NOMO-1 (cell line): Measurements from ENCODE around the gene SMYD3.
"Not testable (repeated sequence)": the region's sequence is repeated elsewhere in the genome, so short reads cannot be mapped to it uniquely, and the experiment has no call there.

ENCODE experiments used
- DNase-seq, 2 experiments: peaks; one replicate each; lab custom pipeline; 2025; ENCODE audit not compliant: unreplicated experiment in 2 of 2; lab: John Stamatoyannopoulos, UW

SMYD3 gene

GRCh38 chr1:245716561-245716960 lies 790.5 kb downstream of the SMYD3 start:
- DNase-seq = no peak

DNA sequence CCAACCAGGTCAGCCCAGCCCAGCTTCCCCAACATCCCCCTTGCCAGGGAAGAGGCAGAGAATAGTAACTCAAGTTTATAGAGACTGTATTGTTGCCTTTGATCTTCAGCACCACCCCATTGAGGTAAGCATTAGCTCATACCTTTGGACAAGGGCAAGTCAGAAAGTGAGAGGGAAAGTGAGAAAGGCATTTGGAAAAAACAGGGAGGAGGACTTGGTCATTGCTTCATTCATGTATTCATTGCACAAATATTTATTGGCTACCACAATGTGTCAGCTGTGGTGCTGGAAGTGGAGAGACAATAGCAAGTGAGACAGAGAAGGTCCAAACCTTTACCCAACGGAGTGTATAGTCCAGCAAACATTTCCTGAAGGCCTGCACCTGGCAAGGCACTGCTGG lies 791.1 kb downstream of the SMYD3 start:
- no peak for DNase-seq

DNA sequence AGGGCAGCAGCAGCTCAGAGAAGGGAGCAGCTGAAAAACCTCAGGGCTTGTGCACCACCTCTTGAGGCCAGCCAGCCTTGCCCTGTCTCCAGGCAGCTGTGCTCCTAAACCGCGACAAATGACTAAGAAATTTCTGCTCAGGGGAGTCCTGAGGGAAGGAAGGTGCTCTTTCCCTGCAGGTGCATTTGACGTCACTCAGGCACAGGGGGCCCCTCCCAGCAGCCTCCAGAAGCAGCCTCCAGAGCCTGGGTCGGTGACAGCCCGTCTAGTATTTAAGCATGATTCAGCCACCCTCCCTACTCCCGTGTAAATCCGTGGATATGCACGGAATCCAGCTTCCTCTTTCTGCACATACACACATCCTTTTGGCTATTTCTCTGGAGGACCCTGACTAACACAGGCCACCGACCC lies 791.8 kb downstream of the SMYD3 start:
- no peak for DNase-seq

GRCh38 chr1:245714027-245714426 lies 793.1 kb downstream of the SMYD3 start:
- DNase-seq = not testable (repeated sequence)

- no peak for DNase-seq
These were observed 795.8 kb downstream of the SMYD3 start for GRCh38 chr1:245710961-245711903.

- no peak for DNase-seq
These were observed 799.1 kb downstream of the SMYD3 start for GRCh38 chr1:245707941-245708340.

DNA sequence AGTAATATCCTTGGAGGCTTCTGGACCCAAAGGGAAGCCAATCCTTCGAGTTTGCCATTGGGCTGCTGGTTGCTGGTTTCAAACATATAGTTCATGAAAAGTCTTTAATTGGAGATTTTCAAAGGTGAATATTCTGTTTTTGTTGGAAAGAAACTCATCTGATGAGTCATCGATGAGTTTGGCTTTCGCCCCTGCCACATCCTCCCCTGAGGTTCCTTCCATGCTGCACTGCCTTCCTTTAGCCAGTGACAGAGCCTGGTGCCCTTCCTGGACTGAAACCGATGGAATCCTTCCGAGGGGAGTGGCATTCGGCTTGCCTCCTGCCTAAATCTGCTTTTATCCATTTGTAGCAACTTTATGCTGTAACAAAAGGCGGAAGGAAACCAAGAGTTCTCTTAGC lies 802.3 kb downstream of the SMYD3 start:
- DNase-seq = no peak

DNA sequence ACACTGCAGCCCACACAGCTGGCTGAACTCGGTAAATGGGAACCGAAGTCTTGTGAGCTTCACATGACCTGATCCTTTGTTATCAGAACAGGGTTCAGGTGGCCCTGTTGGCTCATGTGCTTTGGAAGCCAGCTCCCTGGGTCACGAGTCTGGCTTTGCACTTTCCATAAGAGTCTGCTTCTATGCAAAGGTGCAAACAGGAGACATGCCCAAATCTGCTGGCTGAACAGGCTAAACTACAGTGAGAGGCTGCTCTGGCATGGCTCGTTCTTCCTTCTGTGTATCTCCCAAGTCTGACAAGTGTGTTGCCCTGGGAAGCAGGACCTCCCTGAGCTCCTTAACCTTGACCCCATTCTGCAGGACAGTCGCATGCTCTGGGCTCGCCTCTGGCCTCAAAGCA lies 802.7 kb downstream of the SMYD3 start:
- no peak for DNase-seq

DNA sequence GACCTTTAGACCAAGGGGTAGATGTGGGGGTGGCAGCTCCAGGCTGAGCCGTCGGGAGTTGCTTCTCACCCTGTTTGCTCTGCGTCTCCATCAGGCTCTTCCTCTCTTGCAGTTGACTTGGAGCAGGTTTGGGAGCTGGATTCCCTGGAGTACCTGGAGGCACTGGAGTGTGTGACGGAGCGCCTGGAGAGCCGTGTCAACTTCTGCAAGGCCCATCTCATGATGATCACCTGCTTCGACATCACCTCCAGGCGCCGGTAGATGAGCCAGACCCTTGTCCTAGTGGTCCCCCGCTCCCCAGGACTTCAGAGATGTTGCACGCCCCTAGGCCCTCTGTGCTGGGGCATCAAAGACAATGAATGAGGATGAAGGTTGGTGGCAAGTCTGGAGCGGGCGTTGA lies 804.7 kb downstream of the SMYD3 start:
- DNase-seq = no peak

GRCh38 chr1:245701631-245702030 lies 805.4 kb downstream of the SMYD3 start:
- no peak for DNase-seq

DNA sequence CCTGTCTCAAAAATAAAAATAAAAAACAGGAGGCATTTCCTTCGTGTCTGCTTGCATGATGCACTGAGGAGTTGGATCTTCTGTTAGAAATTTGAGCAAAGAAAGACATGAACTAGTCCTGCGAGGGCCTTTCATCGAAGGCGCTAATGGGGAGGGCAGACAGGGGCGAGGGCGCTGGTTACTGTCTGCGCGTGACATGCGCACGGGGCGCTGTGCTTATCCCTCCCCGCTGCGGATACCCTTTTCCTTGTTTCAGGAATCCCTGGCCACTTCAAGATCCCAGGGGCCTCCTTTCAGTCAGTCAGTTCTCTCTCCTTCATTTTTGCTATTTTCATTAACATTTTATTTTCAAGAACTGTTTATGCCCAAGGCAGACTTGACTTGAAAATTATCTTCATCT lies 806.4 kb downstream of the SMYD3 start:
- no peak for DNase-seq
